Epithelial cell of proximal tubule (primary cell): Measurements from ENCODE around the gene LHX8. TPM values are rescaled to one million over a fixed set of nuclear protein-coding genes. Genes with fewer than 3 reads are reported as not detected.

Experiments used
- DNase-seq: peaks from one replicate; pipeline ENCODE4 v3.0.0-alpha.2; 2011; ENCODE audit warnings: low read depth
- H3K4me3 ChIP-seq: 2 replicates; pipeline ENCODE4 v1.5.1; 2011; ENCODE audit warnings: low read depth, mild to moderate bottlenecking, low read length
- CTCF ChIP-seq: conservative IDR thresholded peaks from 2 replicates; pipeline ENCODE4 v1.5.1; 2012; ENCODE audit warnings: low read depth, mild to moderate bottlenecking, low read length
- total RNA-seq: library from RNA; depleted of rRNA; stranded (reverse); fragments of >200 nt; gene quantifications from 2 replicates; pipeline ENCODE4 v1.2.3, GENCODE V29; 2015

Gene LHX8
- total RNA-seq, 1 donor from 2014 or later: not detected

GRCh38 chr1:75159154-75159553 lies 25.0 kb downstream of the LHX8 start:
- DNase-seq: no peak
- TF ChIP-seq CTCF: no peak
- no peak overlapping the region for H3K4me3 ChIP-seq

- TF ChIP-seq CTCF: no peak
- H3K4me3 ChIP-seq: no peak overlapping the region
- DNase-seq: no peak
These were observed 31.1 kb downstream of the LHX8 start for GRCh38 chr1:75165264-75165663.

GRCh38 chr1:75166821-75167220 lies 32.6 kb downstream of the LHX8 start:
- H3K4me3 ChIP-seq: no peak overlapping the region
- no peak for TF ChIP-seq CTCF
- DNase-seq: no peak

- H3K4me3 ChIP-seq: no peak overlapping the region
- peak; percentile 62 for DNase-seq
- TF ChIP-seq CTCF: no peak
These were observed 35.8 kb downstream of the LHX8 start for GRCh38 chr1:75170011-75170410.

- H3K4me3 ChIP-seq: no peak overlapping the region
- DNase-seq: no peak
- TF ChIP-seq CTCF: no peak
These were observed 36.8 kb downstream of the LHX8 start for GRCh38 chr1:75170981-75171380.

- no peak for TF ChIP-seq CTCF
- no peak for DNase-seq
- no peak overlapping the region for H3K4me3 ChIP-seq
These were observed 37.7 kb downstream of the LHX8 start for GRCh38 chr1:75171876-75172275.

- H3K4me3 ChIP-seq: no peak overlapping the region
- no peak for DNase-seq
- no peak for TF ChIP-seq CTCF
These were observed 38.4 kb downstream of the LHX8 start for GRCh38 chr1:75172556-75172955.
